Gastroesophageal sphincter (tissue), 3 donors: ENCODE measurements around the gene IL23R.

ENCODE experiments used
- POLR2AphosphoS5 ChIP-seq: sonication (generic); formaldehyde crosslinking; IDR thresholded peaks from one replicate; pipeline ENCODE4 v1.6.1; 2017; ENCODE audit warnings: antibody characterized with exemption
- TF ChIP-seq, protein P1 (sequence below), 4 experiments: fragments of 200-600 bp in 2 of 4; fragments of 450-650 bp in 2 of 4; sonication (generic) in 1 of 4; IDR thresholded peaks; one replicate each; pipeline ENCODE4 v1.5.1; 2017 to 2019; ENCODE audit warnings: antibody characterized with exemption in 4 of 4, mild to moderate bottlenecking in 2 of 4, moderate library complexity in 2 of 4

DNA sequence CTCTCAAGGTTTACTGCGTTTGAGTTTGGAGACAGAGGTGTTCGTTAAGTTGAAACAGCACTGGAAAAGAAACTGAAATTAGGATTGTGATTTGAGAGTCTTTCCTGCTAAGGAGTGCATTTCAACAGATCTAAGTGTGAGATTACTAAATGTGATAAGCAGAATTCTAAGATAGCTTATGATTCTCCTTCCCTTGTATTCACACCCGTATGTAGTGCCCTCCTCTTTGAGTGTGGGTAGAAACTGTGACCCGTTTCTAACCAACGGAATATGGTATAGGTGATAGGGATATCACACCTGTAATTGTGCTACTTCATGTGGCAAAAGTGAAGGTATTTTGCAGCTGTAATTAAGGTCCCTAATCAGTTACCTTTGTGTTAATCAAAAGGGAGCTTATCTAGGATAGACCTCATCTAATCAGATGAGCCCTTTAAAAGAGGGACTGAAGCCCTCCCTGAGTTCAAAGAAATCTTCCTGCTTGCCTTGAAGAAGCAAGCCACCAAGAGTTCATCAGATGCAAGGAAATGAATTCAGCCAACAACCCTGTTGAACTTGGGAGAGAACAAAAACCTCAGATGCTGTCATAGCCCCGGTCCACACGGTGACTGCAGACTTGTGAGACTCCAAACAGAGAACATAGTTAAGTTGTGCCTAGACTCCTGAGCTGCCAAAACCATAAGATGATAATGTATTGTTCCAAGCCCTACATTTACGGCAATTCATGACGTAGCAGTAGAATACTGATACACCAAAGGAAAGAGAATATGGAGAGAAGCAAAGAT is 128.8 kb downstream of the IL23R start:
- TF ChIP-seq, protein P1, sequence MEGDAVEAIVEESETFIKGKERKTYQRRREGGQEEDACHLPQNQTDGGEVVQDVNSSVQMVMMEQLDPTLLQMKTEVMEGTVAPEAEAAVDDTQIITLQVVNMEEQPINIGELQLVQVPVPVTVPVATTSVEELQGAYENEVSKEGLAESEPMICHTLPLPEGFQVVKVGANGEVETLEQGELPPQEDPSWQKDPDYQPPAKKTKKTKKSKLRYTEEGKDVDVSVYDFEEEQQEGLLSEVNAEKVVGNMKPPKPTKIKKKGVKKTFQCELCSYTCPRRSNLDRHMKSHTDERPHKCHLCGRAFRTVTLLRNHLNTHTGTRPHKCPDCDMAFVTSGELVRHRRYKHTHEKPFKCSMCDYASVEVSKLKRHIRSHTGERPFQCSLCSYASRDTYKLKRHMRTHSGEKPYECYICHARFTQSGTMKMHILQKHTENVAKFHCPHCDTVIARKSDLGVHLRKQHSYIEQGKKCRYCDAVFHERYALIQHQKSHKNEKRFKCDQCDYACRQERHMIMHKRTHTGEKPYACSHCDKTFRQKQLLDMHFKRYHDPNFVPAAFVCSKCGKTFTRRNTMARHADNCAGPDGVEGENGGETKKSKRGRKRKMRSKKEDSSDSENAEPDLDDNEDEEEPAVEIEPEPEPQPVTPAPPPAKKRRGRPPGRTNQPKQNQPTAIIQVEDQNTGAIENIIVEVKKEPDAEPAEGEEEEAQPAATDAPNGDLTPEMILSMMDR (IDR thresholded peaks at IDR 0.05) = no peak
- no peak for TF ChIP-seq POLR2AphosphoS5
